22Rv1 (cell line): Measurements from ENCODE around the gene ZNF701.

Experiments
- CTCF ChIP-seq: fragments of 450-650 bp; IDR thresholded peaks from 2 replicates; pipeline ENCODE4 v1.5.1; 2017; ENCODE audit warnings: mild to moderate bottlenecking
- ZFX ChIP-seq: fragments of 450-650 bp; IDR thresholded peaks from 2 replicates; pipeline ENCODE4 v1.6.1; 2017; ENCODE audit warnings: antibody characterized with exemption, borderline replicate concordance

- TF ChIP-seq CTCF (no peak), ZFX (no peak)
These were observed 30.5 kb downstream of the ZNF701 start for GRCh38 chr19:52600639-52601024.
